Stimulated activated naive CD4-positive, alpha-beta T cell (primary cell): ENCODE measurements around the gene DEGS1.

ENCODE experiments used
- DNase-seq, 6 experiments: peaks; one replicate each; lab custom pipeline; 2025; lab: John Stamatoyannopoulos, UW

DEGS1 gene

GRCh38 chr1:224216382-224216781, 33.3 kb downstream of the DEGS1 start:
- no peak for DNase-seq

DNA sequence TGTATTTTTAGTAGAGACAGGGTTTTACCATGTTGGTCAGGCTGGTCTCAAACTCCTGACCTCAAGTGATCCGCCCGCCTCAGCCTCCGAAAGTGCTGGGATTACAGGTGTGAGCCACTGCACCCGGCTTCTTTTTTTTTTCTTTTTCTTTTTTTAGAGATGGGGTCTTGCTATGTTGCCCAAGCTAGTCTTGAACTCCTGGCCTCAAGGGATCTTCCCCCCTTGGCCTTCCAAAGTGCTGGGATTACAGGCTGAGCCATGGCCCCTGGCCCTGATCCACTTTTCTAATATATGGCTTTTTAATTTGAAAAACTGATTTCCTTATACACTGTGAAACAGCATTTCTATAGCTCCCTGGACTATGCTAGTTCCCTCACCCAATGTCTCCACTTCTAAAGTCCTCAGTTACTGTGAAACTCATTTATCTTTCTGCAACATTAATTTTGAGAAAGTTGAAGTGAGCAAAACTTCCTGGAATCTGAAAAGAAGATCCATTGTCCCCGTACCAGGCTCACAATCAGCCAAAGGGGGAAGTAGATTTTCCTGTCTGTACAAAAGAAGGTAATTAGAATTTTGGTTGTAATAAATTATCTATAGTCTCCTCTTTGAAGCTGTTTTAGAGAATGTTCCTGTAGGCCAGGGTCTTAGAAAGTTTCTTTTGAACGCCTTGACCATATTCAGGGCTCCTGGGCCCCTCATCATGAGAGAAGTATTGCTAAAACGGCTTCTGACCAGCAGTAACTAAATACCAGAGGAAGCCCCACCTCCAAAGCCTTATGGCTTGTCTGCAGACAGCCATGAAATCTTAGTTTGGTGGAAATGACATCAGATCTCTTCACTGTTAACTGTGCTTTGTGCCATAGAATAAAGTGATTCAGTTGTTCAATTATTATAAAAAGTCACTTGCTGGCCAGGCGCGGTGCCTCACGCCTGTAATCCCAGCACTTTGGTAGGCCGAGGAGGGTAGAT, 34.9 kb downstream of the DEGS1 start:
- DNase-seq: no peak

DNA sequence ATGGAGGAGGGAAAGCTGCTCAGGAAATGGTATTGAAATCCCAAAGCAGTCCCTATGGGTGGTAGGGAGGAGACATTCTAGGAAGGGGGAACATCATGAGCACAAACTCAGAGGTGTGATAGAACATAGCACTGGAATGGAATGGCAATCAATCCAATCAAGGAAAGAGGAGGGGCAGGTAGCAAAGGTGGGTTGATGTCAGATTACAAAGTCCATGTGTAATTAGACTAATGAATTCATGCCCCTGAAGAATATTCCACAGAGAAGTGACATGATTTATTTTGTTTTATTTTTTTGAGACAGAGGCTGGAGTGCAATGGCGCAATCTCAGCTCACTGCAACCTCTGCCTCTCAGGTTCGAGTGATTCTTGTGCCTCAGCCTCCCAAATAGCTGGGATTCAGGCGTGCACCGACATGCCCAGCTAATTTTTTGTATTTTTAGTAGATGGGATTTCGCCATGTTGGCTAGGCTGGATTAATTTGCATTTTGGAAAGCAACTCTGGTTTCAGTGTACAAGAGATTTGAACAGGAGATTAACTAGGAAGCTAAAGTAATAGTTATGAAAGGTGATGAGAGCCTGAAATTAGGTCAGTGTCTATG, 36.1 kb downstream of the DEGS1 start:
- DNase-seq: no peak

- DNase-seq: no peak
Observed at GRCh38 chr1:224219612-224220059, 36.6 kb downstream of the DEGS1 start.

DNA sequence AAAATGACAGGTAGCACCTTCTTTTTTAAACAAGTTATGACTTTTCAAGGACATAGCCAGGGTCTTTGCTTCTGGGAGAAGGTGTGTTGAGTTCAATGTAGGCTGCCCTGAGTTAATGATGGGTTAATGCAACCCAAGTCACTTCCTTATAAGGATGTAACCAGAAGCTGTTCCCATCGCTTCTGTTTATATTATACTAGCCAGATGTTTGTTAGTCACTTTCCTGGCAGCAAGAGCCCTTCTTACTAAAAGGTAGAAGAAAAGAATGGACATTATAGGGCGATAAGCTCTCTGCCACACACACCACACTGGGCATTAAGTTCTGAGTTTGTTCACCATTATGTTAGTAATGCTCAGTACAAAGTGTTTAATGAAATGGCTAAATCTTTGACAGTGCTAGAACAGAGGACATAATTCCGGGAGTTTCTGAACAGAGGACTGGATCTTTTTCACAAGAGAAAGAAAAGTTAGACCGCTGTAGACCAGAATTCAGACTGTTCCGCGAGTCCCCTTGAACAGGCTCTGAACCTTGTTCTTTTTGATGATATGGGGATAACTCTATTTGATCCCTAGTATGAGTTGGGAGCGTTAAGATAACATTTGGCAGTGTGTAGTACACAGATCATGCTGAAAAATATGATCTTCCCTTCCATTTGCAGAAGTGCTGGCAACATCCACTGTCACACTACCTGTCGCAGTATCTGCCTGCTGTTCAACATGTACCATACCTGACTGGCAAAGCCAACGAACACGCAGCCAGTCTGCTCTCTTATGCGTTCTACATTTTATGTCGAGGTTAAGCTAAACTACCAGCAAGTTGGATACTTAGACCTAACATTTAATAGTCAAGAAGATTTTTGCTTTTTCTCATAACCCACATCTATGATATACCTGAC, 41.0 kb downstream of the DEGS1 start:
- no peak for DNase-seq

DNA sequence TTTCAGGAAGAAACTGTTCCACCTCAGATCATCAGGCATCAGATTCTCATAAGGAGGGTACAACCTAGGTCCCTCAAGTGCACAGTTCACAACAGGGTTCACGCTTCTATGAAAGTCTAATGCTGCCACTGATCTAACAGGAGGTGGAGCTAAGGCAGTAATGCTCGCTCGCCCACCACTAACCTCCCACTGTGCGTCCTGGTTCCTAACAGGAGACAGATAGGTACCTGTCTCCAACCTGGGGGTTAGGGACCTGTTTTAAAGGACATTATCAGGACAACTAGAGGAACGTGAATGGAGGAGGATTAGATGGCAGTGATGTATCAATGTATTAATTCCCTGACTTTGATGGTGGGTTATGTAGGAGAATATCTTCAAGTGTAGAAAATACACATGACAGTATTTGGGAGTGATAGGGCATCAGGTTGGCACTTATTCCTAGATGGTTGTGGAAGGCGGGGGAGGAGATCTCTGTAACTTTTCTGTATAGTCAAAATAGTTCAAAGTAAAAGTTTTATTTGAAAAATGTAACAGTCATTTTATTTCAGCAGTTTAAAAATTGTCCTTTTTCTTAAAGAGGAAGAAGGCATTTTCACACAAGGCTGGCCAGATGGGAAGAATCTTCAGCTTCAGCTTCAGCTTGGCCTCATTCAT, 43.9 kb downstream of the DEGS1 start:
- no peak for DNase-seq

GRCh38 chr1:224234017-224234416, 51.0 kb downstream of the DEGS1 start:
- DNase-seq: no peak

GRCh38 chr1:224235813-224236493, 52.9 kb downstream of the DEGS1 start:
- DNase-seq: no peak

GRCh38 chr1:224237119-224237881, 54.3 kb downstream of the DEGS1 start:
- no peak for DNase-seq

DNA sequence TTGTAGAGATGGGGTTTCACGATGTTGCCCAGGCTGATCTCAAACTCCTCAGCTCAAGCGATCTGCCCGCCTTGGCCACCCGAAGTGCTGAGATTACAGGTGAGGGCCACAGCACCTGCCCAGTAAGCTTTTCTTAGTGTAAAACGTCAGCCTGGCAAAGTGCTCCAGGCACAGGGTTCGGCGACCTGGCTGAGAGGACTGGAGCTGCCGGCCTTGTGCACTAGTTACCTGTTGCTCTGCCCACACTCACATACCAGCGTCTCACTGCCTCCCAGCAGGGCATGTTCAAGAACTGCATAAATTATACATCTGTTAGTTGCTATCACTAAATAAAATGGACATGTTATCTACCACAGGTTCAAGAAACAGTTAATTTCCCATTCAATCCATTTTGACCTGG, 55.2 kb downstream of the DEGS1 start:
- no peak for DNase-seq

DNA sequence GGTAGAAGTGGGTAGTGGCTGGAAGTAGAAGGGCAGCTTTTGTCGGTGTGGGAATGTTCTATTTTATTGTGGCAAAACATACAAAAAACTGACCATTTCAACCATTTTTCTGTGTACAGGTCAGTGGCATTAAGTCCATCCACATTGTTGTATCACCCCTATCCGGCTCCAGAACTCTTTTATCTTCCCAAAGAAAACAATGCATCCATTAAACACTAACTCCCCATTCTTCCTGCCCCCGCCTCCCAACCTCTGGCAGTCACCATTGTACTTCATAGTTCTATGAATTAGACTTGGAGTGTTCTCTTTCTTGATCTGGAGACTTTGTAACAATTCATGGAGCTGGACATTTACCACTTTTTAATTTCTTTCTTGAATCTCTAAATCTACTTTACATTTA, 55.7 kb downstream of the DEGS1 start:
- no peak for DNase-seq
